HepG2 (cell line): ENCODE measurements around the gene TMEM190. TPM values are rescaled to one million over a fixed set of nuclear protein-coding genes. Genes with fewer than 3 reads are reported as not detected.

ENCODE experiments used
- ATAD3A ChIP-seq: sonication (generic); formaldehyde crosslinking; IDR thresholded peaks from 2 replicates; pipeline ENCODE4 v1.4.0; 2020; ENCODE audit warnings: missing genetic modification reagents
- BRD4 ChIP-seq: sonication (generic); formaldehyde crosslinking; IDR thresholded peaks from 2 replicates; pipeline ENCODE4 v1.4.0; 2020; ENCODE audit warnings: missing genetic modification reagents
- DNMT1 ChIP-seq: sonication (generic); formaldehyde crosslinking; IDR thresholded peaks from 2 replicates; pipeline ENCODE4 v1.5.1; 2020; ENCODE audit warnings: mild to moderate bottlenecking, missing genetic modification reagents
- ETV6 ChIP-seq: sonication (generic); formaldehyde crosslinking; conservative IDR thresholded peaks from 2 replicates; pipeline ENCODE4 v1.4.0; 2020; ENCODE audit warnings: missing genetic modification reagents
- FOXC1 ChIP-seq: sonication (generic); formaldehyde crosslinking; IDR thresholded peaks from 2 replicates; pipeline ENCODE4 v1.8.0; 2022; ENCODE audit warnings: mild to moderate bottlenecking, missing genetic modification reagents, borderline replicate concordance
- GATAD2A ChIP-seq: IDR thresholded peaks from 2 replicates; pipeline ENCODE4 v1.6.1; 2016
- ISX ChIP-seq: sonication (generic); formaldehyde crosslinking; conservative IDR thresholded peaks from 2 replicates; pipeline ENCODE4 v1.5.0; 2020; ENCODE audit warnings: missing genetic modification reagents
- KDM6A ChIP-seq: IDR thresholded peaks from 2 replicates; pipeline ENCODE4 v1.6.1; 2016; ENCODE audit warnings: low read depth
- KLF11 ChIP-seq: IDR thresholded peaks from 2 replicates; pipeline ENCODE4 v1.6.1; 2016; ENCODE audit warnings: missing compliant biosample characterization
- MATR3 ChIP-seq: sonication (generic); formaldehyde crosslinking; IDR thresholded peaks from 2 replicates; pipeline ENCODE4 v1.4.0; 2020; ENCODE audit warnings: missing genetic modification reagents
- PAWR ChIP-seq: sonication (generic); formaldehyde crosslinking; IDR thresholded peaks from 2 replicates; pipeline ENCODE4 v1.4.0; 2020; ENCODE audit warnings: missing genetic modification reagents, mild to moderate bottlenecking, borderline replicate concordance
- PHF5A ChIP-seq: IDR thresholded peaks from one replicate; pipeline ENCODE4 v1.6.1; 2018; ENCODE audit warnings: low read depth, missing genetic modification reagents; ENCODE audit not compliant: unreplicated experiment
- POGZ ChIP-seq: sonication (generic); formaldehyde crosslinking; IDR thresholded peaks from 2 replicates; pipeline ENCODE4 v1.4.0; 2020; ENCODE audit warnings: mild to moderate bottlenecking, missing genetic modification reagents
- RNF219 ChIP-seq: sonication (generic); formaldehyde crosslinking; IDR thresholded peaks from 2 replicates; pipeline ENCODE4 v1.5.0; 2020; ENCODE audit warnings: mild to moderate bottlenecking, missing genetic modification reagents
- SATB2 ChIP-seq: sonication (generic); formaldehyde crosslinking; IDR thresholded peaks from 2 replicates; pipeline ENCODE4 v1.5.0; 2020; ENCODE audit warnings: missing genetic modification reagents
- SIX1 ChIP-seq: sonication (generic); formaldehyde crosslinking; IDR thresholded peaks from 2 replicates; pipeline ENCODE4 v1.4.0; 2020; ENCODE audit warnings: missing genetic modification reagents, borderline replicate concordance
- SRSF1 ChIP-seq: fragments of 200-400 bp; formaldehyde crosslinking; optimal IDR thresholded peaks from 2 replicates; pipeline ENCODE3; 2017; ENCODE audit warnings: mild to moderate bottlenecking, low read depth, low read length, moderate library complexity
- TAF1 ChIP-seq: sonication (generic); formaldehyde crosslinking; IDR thresholded peaks from 2 replicates; pipeline ENCODE4 v1.4.0; 2020; ENCODE audit warnings: missing genetic modification reagents
- TIGD3 ChIP-seq: sonication (generic); formaldehyde crosslinking; IDR thresholded peaks from 2 replicates; pipeline ENCODE4 v1.5.1; 2020; ENCODE audit warnings: mild to moderate bottlenecking, missing genetic modification reagents, borderline replicate concordance
- ZNF138 ChIP-seq: sonication (generic); formaldehyde crosslinking; IDR thresholded peaks from 2 replicates; pipeline ENCODE4 v1.5.0; 2020; ENCODE audit warnings: mild to moderate bottlenecking, low read depth, missing genetic modification reagents
- ZNF264 ChIP-seq: sonication (generic); formaldehyde crosslinking; IDR thresholded peaks from 2 replicates; pipeline ENCODE4 v1.4.0; 2020; ENCODE audit warnings: missing genetic modification reagents
- ZNF282 ChIP-seq: fragments of 450-650 bp; IDR thresholded peaks from 2 replicates; pipeline ENCODE4 v1.6.1; 2018; ENCODE audit not compliant: partially characterized antibody
- ZNF33B ChIP-seq: sonication (generic); formaldehyde crosslinking; IDR thresholded peaks from 2 replicates; pipeline ENCODE4 v1.5.1; 2020; ENCODE audit warnings: mild to moderate bottlenecking, missing genetic modification reagents
- ZNF550 ChIP-seq: sonication (generic); formaldehyde crosslinking; IDR thresholded peaks from 2 replicates; pipeline ENCODE4 v1.4.0; 2020; ENCODE audit warnings: mild to moderate bottlenecking, missing genetic modification reagents, borderline replicate concordance
- ZNF564 ChIP-seq: sonication (generic); formaldehyde crosslinking; IDR thresholded peaks from 2 replicates; pipeline ENCODE4 v1.8.1; 2023; ENCODE audit warnings: mild to moderate bottlenecking, missing genetic modification reagents
- ZNF781 ChIP-seq: sonication (generic); formaldehyde crosslinking; IDR thresholded peaks from 2 replicates; pipeline ENCODE4 v1.5.1; 2020; ENCODE audit warnings: borderline replicate concordance, mild to moderate bottlenecking, missing genetic modification reagents; ENCODE audit errors: not compliant biosample characterization
- polyA plus RNA-seq, 8 experiments: library from polyadenylated mRNA; depleted of rRNA in 3 of 8; stranded (reverse) in 7 of 8; unstranded in 1 of 8; fragments of >200 nt; fragmentation: Illumina TruSeq in 4 of 8; extraction: Trizol in 4 of 8; gene quantifications; 2 replicates each; pipeline versions ENCODE4 v1.2.1 to v1.2.3, GENCODE V29; 2011 to 2016; ENCODE audit warnings: low read depth in 4 of 8, missing spikeins in 1 of 8, mixed read lengths in 1 of 8; ENCODE audit not compliant: insufficient read depth in 1 of 8
- total RNA-seq, 5 experiments: library from RNA; depleted of rRNA; stranded (reverse); fragments of >200 nt; fragmentation: Illumina TruSeq; extraction: Trizol; gene quantifications; 2 replicates each; pipeline ENCODE4 v1.2.3, GENCODE V29; 2016; ENCODE audit warnings: low read depth in 1 of 5
- TF ChIP-seq, protein P1 (sequence below): sonication (generic); formaldehyde crosslinking; IDR thresholded peaks from 2 replicates; pipeline ENCODE4 v1.4.0; 2020; ENCODE audit warnings: mild to moderate bottlenecking, missing genetic modification reagents
- TF ChIP-seq, protein P2 (sequence below): IDR thresholded peaks from 2 replicates; pipeline ENCODE4 v1.6.1; 2016; ENCODE audit warnings: mild to moderate bottlenecking, missing biosample characterization, missing genetic modification reagents

TMEM190 gene
- total and polyA plus RNA-seq, 2 of the 13 experiments (the other 11 are each of a cell fraction or from before 2014, with no cell fraction given): 0.35 to 0.83 TPM

GRCh38 chr19:55407800-55408532 is 31.3 kb downstream of the TMEM190 start (continued):
- TF ChIP-seq RNF219 (CRISPR knock-in tag) (no peak), SIX1 (CRISPR knock-in tag) (no peak), SRSF1 (peak; percentile 39), KDM6A (CRISPR knock-in tag) (no peak), SATB2 (0 out of 2 replicates have a peak, but pooled peaks have one; percentile 55), POGZ (CRISPR knock-in tag) (peak; percentile 74), TIGD3 (CRISPR knock-in tag) (no peak), MATR3 (CRISPR knock-in tag) (no peak), PAWR (CRISPR knock-in tag) (no peak), ETV6 (CRISPR knock-in tag) (0 out of 2 replicates have a peak, but pooled peaks have one; percentile 57), ATAD3A (CRISPR knock-in tag) (no peak), FOXC1 (CRISPR knock-in tag) (peak; percentile 61; the same call in 1 of the 2 replicates), GATAD2A (CRISPR knock-in tag) (peak; percentile 21; the same call in 1 of the 2 replicates), ISX (CRISPR knock-in tag) (no peak), ZNF282 (no peak), KLF11 (CRISPR knock-in tag) (peak; percentile 72; the same call in 1 of the 2 replicates), PHF5A (CRISPR knock-in tag) (peak; percentile 33), ZNF550 (CRISPR knock-in tag) (no peak), DNMT1 (CRISPR knock-in tag) (no peak), ZNF138 (no peak), TAF1 (CRISPR knock-in tag) (no peak; the same call in 1 of the 2 replicates), ZNF33B (no peak), ZNF264 (CRISPR knock-in tag) (no peak; the same call in 1 of the 2 replicates), ZNF564 (no peak), BRD4 (no peak), ZNF781 (CRISPR knock-in tag) (peak; percentile 21)
- TF ChIP-seq, protein P1, sequence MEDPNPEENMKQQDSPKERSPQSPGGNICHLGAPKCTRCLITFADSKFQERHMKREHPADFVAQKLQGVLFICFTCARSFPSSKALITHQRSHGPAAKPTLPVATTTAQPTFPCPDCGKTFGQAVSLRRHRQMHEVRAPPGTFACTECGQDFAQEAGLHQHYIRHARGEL (CRISPR knock-in tag): peak; percentile 35; the same call in 1 of the 2 replicates
- TF ChIP-seq, protein P2, sequence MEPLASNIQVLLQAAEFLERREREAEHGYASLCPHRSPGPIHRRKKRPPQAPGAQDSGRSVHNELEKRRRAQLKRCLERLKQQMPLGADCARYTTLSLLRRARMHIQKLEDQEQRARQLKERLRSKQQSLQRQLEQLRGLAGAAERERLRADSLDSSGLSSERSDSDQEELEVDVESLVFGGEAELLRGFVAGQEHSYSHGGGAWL (CRISPR knock-in tag): no peak
